Activated CD4-positive, alpha-beta T cell treated with anti-CD3 and anti-CD28 coated beads for 36 hours (primary cell): ENCODE measurements around the gene ELL2. TPM values are rescaled to one million over a fixed set of nuclear protein-coding genes. Genes with fewer than 3 reads are reported as not detected.

ENCODE experiments used
- ATAC-seq: fragments of 200-7000 bp; cut with Tn5 transposase; one replicate; pipeline ENCODE4 v1.10.0; 2021; ENCODE audit warnings: mild to moderate bottlenecking, moderate library complexity
- CTCF ChIA-PET: fragments of 350-600 bp; sonication (Branson Sonifier 250); formaldehyde crosslinking; loops from one replicate; lab custom pipeline; 2021; ENCODE audit warnings: antibody characterized with exemption; lab: Charles Lee
- POLR2A ChIA-PET: fragments of 350-600 bp; sonication (Branson Sonifier 250); formaldehyde crosslinking; loops from one replicate; lab custom pipeline; 2021; ENCODE audit warnings: antibody characterized with exemption, inconsistent platforms; lab: Charles Lee
- DNase-seq: peaks from one replicate; pipeline ENCODE4 v3.0.0-alpha.2; 2020
- H3K27ac Mint-ChIP-seq: one replicate; pipeline ENCODE4 v1.8.0; 2021; ENCODE audit warnings: mixed read lengths
- H3K27me3 Mint-ChIP-seq: one replicate; pipeline ENCODE4 v1.8.0; 2021; ENCODE audit warnings: mixed read lengths
- H3K36me3 Mint-ChIP-seq: one replicate; pipeline ENCODE4 v1.8.0; 2021; ENCODE audit warnings: low read depth, mixed read lengths
- H3K4me1 Mint-ChIP-seq: one replicate; pipeline ENCODE4 v1.8.0; 2021; ENCODE audit warnings: mixed read lengths
- H3K4me3 Mint-ChIP-seq: one replicate; pipeline ENCODE4 v1.8.0; 2021; ENCODE audit warnings: mild to moderate bottlenecking, moderate library complexity, mixed read lengths
- H3K9me3 Mint-ChIP-seq: one replicate; pipeline ENCODE4 v1.8.0; 2021; ENCODE audit warnings: low read depth, mixed read lengths
- intact Hi-C, 2 experiments: fragments of 100-400 bp; cut with DNase I in 1 of 2; cut with micrococcal nuclease in 1 of 2; formaldehyde crosslinking; loops; one replicate each; pipeline versions ENCODE4 v1.14.2 to v1.15.1; 2022 to 2024; cut with DNase I, micrococcal nuclease
- total RNA-seq, 2 experiments: library from RNA; stranded (reverse); gene quantifications; one replicate each; pipeline ENCODE4 v1.2.3, GENCODE V29; 2021

Gene ELL2
- total RNA-seq, 2 experiments from 2014 or later, result 87.6 to 131 TPM

GRCh38 chr5:95962785-95963184 is 1.1 kb upstream of the ELL2 start:
- peaks cover 23% of the 10 kb centered on the region for H3K36me3 Mint-ChIP-seq
- DNase-seq, result peak; percentile 37
- intact Hi-C loops, result loop anchor here (1.0 to 5.0 kb wide), 10 partner anchors 92 to 972 kb away; partner anchors contain the start of genes CAST (in 1 of the 2) and RFESD (in 1 of the 2)
- H3K27ac Mint-ChIP-seq, result peak overlapping the region; percentile 96
- ChIA-PET CTCF (interaction anchor here (0.5 to 1.9 kb wide), 6 partner anchors 10 to 645 kb away, joined by 3 to 7 read pairs (median 4); no protein-coding TSS in a partner anchor), POLR2A (interaction anchor here (0.6 kb wide), 2 partner anchors 103 to 346 kb away, joined by 3 read pairs; no protein-coding TSS in a partner anchor)
- no peaks in the 10 kb centered on the region for H3K9me3 Mint-ChIP-seq
- peaks cover 47% of the 10 kb centered on the region for H3K4me1 Mint-ChIP-seq
- peaks cover 4% of the 10 kb centered on the region for H3K27me3 Mint-ChIP-seq
- peak overlapping the region; percentile 97 for H3K4me3 Mint-ChIP-seq
- ATAC-seq, result no peak

GRCh38 chr5:95962475-95962773 is 773 bp upstream of the ELL2 start:
- Mint-ChIP-seq H3K4me3 (peak overlapping the region; percentile 97), H3K9me3 (no peaks in the 10 kb centered on the region), H3K27ac (peak overlapping the region; percentile 96), H3K36me3 (peaks cover 23% of the 10 kb centered on the region), H3K27me3 (peaks cover 4% of the 10 kb centered on the region), H3K4me1 (peaks cover 49% of the 10 kb centered on the region)
- DNase-seq (no peak), ATAC-seq (no peak)
- POLR2A ChIA-PET, result interaction anchor here (0.6 kb wide), 1 partner anchor 347 kb away, joined by 3 read pairs; no protein-coding TSS in a partner anchor
- intact Hi-C loops, result loop anchor here (1.0 to 5.0 kb wide), 10 partner anchors 92 to 972 kb away; partner anchors contain the start of genes CAST (in 1 of the 2) and RFESD (in 1 of the 2)
- CTCF ChIA-PET, result interaction anchor here (0.5 to 1.9 kb wide), 5 partner anchors 9 to 646 kb away, joined by 3 to 7 read pairs (median 4); no protein-coding TSS in a partner anchor

GRCh38 chr5:95960667-95961616 is 709 bp downstream of the ELL2 start:
- intact Hi-C loops, result loop anchor here (1.0 to 5.0 kb wide), 12 partner anchors 32 to 576 kb away; partner anchors contain the start of gene SKIC3 (in 1 of the 2)
- Mint-ChIP-seq H3K27me3 (no peaks in the 10 kb centered on the region), H3K9me3 (no peaks in the 10 kb centered on the region), H3K4me1 (peaks cover 57% of the 10 kb centered on the region), H3K4me3 (peak overlapping the region; percentile 97), H3K27ac (peak overlapping the region; percentile 96), H3K36me3 (peaks cover 28% of the 10 kb centered on the region)
- CTCF ChIA-PET, result interaction anchor here (0.6 to 1.0 kb wide), 3 partner anchors 33 to 425 kb away, joined by 3 read pairs; no protein-coding TSS in a partner anchor
- DNase-seq, result peak; percentile 87
- peak; percentile 63 for ATAC-seq
- POLR2A ChIA-PET, result interaction anchor here (0.6 kb wide), 1 partner anchor 1466 kb away, joined by 5 read pairs; no protein-coding TSS in a partner anchor

GRCh38 chr5:95959888-95960666 is 1.6 kb downstream of the ELL2 start:
- no peaks in the 10 kb centered on the region for H3K9me3 Mint-ChIP-seq
- H3K4me1 Mint-ChIP-seq, result peaks cover 59% of the 10 kb centered on the region
- intact Hi-C loops, result loop anchor here (1.0 to 5.0 kb wide), 7 partner anchors 31 to 577 kb away; no protein-coding TSS in a partner anchor
- no peaks in the 10 kb centered on the region for H3K27me3 Mint-ChIP-seq
- ChIA-PET CTCF (interaction anchor here (0.5 to 1.0 kb wide), 4 partner anchors 32 to 424 kb away, joined by 3 to 4 read pairs (median 3); no protein-coding TSS in a partner anchor), POLR2A (interaction anchor here (0.6 kb wide), 1 partner anchor 1465 kb away, joined by 5 read pairs; no protein-coding TSS in a partner anchor)
- no peak for ATAC-seq
- H3K36me3 Mint-ChIP-seq, result peaks cover 31% of the 10 kb centered on the region
- peak overlapping the region; percentile 97 for H3K4me3 Mint-ChIP-seq
- peak overlapping the region; percentile 91 for H3K27ac Mint-ChIP-seq
- DNase-seq, result peak; percentile 11

GRCh38 chr5:95959051-95959887 is 2.4 kb downstream of the ELL2 start:
- ChIA-PET POLR2A (no interaction called here), CTCF (interaction anchor here (0.7 to 1.0 kb wide), 5 partner anchors 17 to 381 kb away, joined by 3 to 4 read pairs (median 3); no protein-coding TSS in a partner anchor)
- H3K36me3 Mint-ChIP-seq, result peaks cover 36% of the 10 kb centered on the region
- H3K9me3 Mint-ChIP-seq, result no peaks in the 10 kb centered on the region
- DNase-seq (peak; percentile 17), ATAC-seq (no peak)
- peak overlapping the region; percentile 97 for H3K4me3 Mint-ChIP-seq
- H3K27me3 Mint-ChIP-seq, result no peaks in the 10 kb centered on the region
- intact Hi-C loops, result no loop called here
- peak overlapping the region; percentile 17 for H3K27ac Mint-ChIP-seq
- peaks cover 60% of the 10 kb centered on the region for H3K4me1 Mint-ChIP-seq

- Mint-ChIP-seq H3K27me3 (no peaks in the 10 kb centered on the region), H3K27ac (peak overlapping the region; percentile 17), H3K36me3 (peaks cover 36% of the 10 kb centered on the region), H3K4me1 (peaks cover 54% of the 10 kb centered on the region), H3K4me3 (peak overlapping the region; percentile 97), H3K9me3 (no peaks in the 10 kb centered on the region)
- ATAC-seq (no peak), DNase-seq (peak; percentile 14)
- ChIA-PET POLR2A (no interaction called here), CTCF (interaction anchor here (0.6 to 1.6 kb wide), 9 partner anchors 10 to 382 kb away, joined by 3 to 4 read pairs (median 3); no protein-coding TSS in a partner anchor)
- intact Hi-C loops, result no loop called here
Observed at GRCh38 chr5:95958310-95959014, 3.2 kb downstream of the ELL2 start.

- no peaks in the 10 kb centered on the region for H3K9me3 Mint-ChIP-seq
Observed at GRCh38 chr5:95957561-95958203, 4.0 kb downstream of the ELL2 start.

GRCh38 chr5:95956900-95957293 is 4.8 kb downstream of the ELL2 start:
- Mint-ChIP-seq H3K36me3 (peaks cover 42% of the 10 kb centered on the region), H3K4me3 (no peak overlapping the region), H3K27ac (no peak overlapping the region), H3K4me1 (peaks cover 44% of the 10 kb centered on the region), H3K27me3 (no peaks in the 10 kb centered on the region), H3K9me3 (no peaks in the 10 kb centered on the region)
- no peak for DNase-seq
- no peak for ATAC-seq
- ChIA-PET POLR2A (no interaction called here), CTCF (interaction anchor here (0.8 to 1.6 kb wide), 3 partner anchors 26 to 379 kb away, joined by 3 to 5 read pairs (median 3); no protein-coding TSS in a partner anchor)
- intact Hi-C loops, result no loop called here

More at GRCh38 chr5:95957561-95958203, 4.0 kb downstream of the ELL2 start:
- ATAC-seq (no peak), DNase-seq (no peak)
- Mint-ChIP-seq H3K4me3 (peak overlapping the region; percentile 97), H3K4me1 (peaks cover 51% of the 10 kb centered on the region), H3K27ac (no peak overlapping the region), H3K27me3 (no peaks in the 10 kb centered on the region), H3K36me3 (peaks cover 39% of the 10 kb centered on the region)
- intact Hi-C loops, result no loop called here
- ChIA-PET CTCF (interaction anchor here (0.6 to 1.6 kb wide), 6 partner anchors 10 to 378 kb away, joined by 3 to 5 read pairs (median 3); no protein-coding TSS in a partner anchor), POLR2A (no interaction called here)
